HepG2 (cell line): Measurements from ENCODE around the gene CS. TPM values are rescaled to one million over a fixed set of nuclear protein-coding genes. Genes with fewer than 3 reads are reported as not detected.

Experiments used
- ATM ChIP-seq: fragments of 450-650 bp; IDR thresholded peaks from 2 replicates; pipeline ENCODE4 v1.7.1; 2017; ENCODE audit warnings: mild to moderate bottlenecking, borderline replicate concordance
- PLSCR1 ChIP-seq: sonication (generic); formaldehyde crosslinking; IDR thresholded peaks from 2 replicates; pipeline ENCODE4 v1.5.0; 2020; ENCODE audit warnings: missing genetic modification reagents, mild to moderate bottlenecking, borderline replicate concordance
- POLR2G ChIP-seq: fragments of 200-400 bp; formaldehyde crosslinking; IDR thresholded peaks from 2 replicates; pipeline ENCODE4 v1.6.1; 2018; ENCODE audit warnings: mild to moderate bottlenecking, low read depth, low read length, moderate library complexity
- YEATS2 ChIP-seq: sonication (generic); formaldehyde crosslinking; IDR thresholded peaks from 2 replicates; pipeline ENCODE4 v1.4.0; 2020; ENCODE audit warnings: missing genetic modification reagents, borderline replicate concordance
- ZEB1 ChIP-seq: IDR thresholded peaks from 2 replicates; pipeline ENCODE4 v1.6.1; 2012; ENCODE audit warnings: mild to moderate bottlenecking, low read depth, inconsistent platforms; ENCODE audit not compliant: insufficient replicate concordance
- ZMYM4 ChIP-seq: sonication (generic); formaldehyde crosslinking; IDR thresholded peaks from 2 replicates; pipeline ENCODE4 v1.8.1; 2023; ENCODE audit warnings: mild to moderate bottlenecking, missing genetic modification reagents
- ZNF160 ChIP-seq: sonication (generic); formaldehyde crosslinking; IDR thresholded peaks from 2 replicates; pipeline ENCODE4 v1.8.0; 2022; ENCODE audit warnings: mild to moderate bottlenecking, inconsistent platforms, missing genetic modification reagents
- ZNF260 ChIP-seq: sonication (generic); formaldehyde crosslinking; IDR thresholded peaks from 2 replicates; pipeline ENCODE4 v1.4.0; 2020; ENCODE audit warnings: missing genetic modification reagents, low read depth, mild to moderate bottlenecking, borderline replicate concordance
- ZNF407 ChIP-seq: sonication (generic); formaldehyde crosslinking; IDR thresholded peaks from one replicate; pipeline ENCODE4 v1.5.1; 2020; ENCODE audit warnings: mild to moderate bottlenecking, missing genetic modification reagents; ENCODE audit errors: not compliant biosample characterization
- ZNF598 ChIP-seq: sonication (generic); formaldehyde crosslinking; IDR thresholded peaks from 2 replicates; pipeline ENCODE4 v1.5.1; 2020; ENCODE audit warnings: mild to moderate bottlenecking, missing genetic modification reagents, borderline replicate concordance
- polyA plus RNA-seq, 8 experiments: library from polyadenylated mRNA; depleted of rRNA in 3 of 8; stranded (reverse) in 7 of 8; unstranded in 1 of 8; fragments of >200 nt; fragmentation: Illumina TruSeq in 4 of 8; extraction: Trizol in 4 of 8; gene quantifications; 2 replicates each; pipeline versions ENCODE4 v1.2.1 to v1.2.3, GENCODE V29; 2011 to 2016; ENCODE audit warnings: low read depth in 4 of 8, missing spikeins in 1 of 8, mixed read lengths in 1 of 8; ENCODE audit not compliant: insufficient read depth in 1 of 8
- total RNA-seq, 5 experiments: library from RNA; depleted of rRNA; stranded (reverse); fragments of >200 nt; fragmentation: Illumina TruSeq; extraction: Trizol; gene quantifications; 2 replicates each; pipeline ENCODE4 v1.2.3, GENCODE V29; 2016; ENCODE audit warnings: low read depth in 1 of 5
- TF ChIP-seq, protein P1 (sequence below): sonication (generic); formaldehyde crosslinking; IDR thresholded peaks from 2 replicates; pipeline ENCODE4 v1.5.1; 2020; ENCODE audit warnings: mild to moderate bottlenecking, missing genetic modification reagents, moderate library complexity
- TF ChIP-seq, protein P2 (sequence below): sonication (generic); formaldehyde crosslinking; IDR thresholded peaks from 2 replicates; pipeline ENCODE4 v1.4.0; 2020; ENCODE audit warnings: missing genetic modification reagents

Gene CS
- total and polyA plus RNA-seq, 2 of the 13 experiments (the other 11 are each of a cell fraction or from before 2014, with no cell fraction given), result 173 to 175 TPM

- TF ChIP-seq, protein P1, sequence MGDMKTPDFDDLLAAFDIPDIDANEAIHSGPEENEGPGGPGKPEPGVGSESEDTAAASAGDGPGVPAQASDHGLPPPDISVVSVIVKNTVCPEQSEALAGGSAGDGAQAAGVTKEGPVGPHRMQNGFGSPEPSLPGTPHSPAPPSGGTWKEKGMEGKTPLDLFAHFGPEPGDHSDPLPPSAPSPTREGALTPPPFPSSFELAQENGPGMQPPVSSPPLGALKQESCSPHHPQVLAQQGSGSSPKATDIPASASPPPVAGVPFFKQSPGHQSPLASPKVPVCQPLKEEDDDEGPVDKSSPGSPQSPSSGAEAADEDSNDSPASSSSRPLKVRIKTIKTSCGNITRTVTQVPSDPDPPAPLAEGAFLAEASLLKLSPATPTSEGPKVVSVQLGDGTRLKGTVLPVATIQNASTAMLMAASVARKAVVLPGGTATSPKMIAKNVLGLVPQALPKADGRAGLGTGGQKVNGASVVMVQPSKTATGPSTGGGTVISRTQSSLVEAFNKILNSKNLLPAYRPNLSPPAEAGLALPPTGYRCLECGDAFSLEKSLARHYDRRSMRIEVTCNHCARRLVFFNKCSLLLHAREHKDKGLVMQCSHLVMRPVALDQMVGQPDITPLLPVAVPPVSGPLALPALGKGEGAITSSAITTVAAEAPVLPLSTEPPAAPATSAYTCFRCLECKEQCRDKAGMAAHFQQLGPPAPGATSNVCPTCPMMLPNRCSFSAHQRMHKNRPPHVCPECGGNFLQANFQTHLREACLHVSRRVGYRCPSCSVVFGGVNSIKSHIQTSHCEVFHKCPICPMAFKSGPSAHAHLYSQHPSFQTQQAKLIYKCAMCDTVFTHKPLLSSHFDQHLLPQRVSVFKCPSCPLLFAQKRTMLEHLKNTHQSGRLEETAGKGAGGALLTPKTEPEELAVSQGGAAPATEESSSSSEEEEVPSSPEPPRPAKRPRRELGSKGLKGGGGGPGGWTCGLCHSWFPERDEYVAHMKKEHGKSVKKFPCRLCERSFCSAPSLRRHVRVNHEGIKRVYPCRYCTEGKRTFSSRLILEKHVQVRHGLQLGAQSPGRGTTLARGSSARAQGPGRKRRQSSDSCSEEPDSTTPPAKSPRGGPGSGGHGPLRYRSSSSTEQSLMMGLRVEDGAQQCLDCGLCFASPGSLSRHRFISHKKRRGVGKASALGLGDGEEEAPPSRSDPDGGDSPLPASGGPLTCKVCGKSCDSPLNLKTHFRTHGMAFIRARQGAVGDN (CRISPR knock-in tag), result peak; percentile 98
- TF ChIP-seq ZNF407 (CRISPR knock-in tag) (peak; percentile 65), YEATS2 (CRISPR knock-in tag) (peak; percentile 94), PLSCR1 (no peak), POLR2G (peak; percentile 93), ZNF260 (no peak), ZNF598 (CRISPR knock-in tag) (0 out of 2 replicates have a peak, but pooled peaks have one; percentile 19), ZEB1 (peak; percentile 88), ATM (no peak; the same call in 1 of the 2 replicates), ZMYM4 (CRISPR knock-in tag) (peak; percentile 95; the same call in 1 of the 2 replicates), ZNF160 (CRISPR knock-in tag) (peak; percentile 70; the same call in 1 of the 2 replicates)
- TF ChIP-seq, protein P2, sequence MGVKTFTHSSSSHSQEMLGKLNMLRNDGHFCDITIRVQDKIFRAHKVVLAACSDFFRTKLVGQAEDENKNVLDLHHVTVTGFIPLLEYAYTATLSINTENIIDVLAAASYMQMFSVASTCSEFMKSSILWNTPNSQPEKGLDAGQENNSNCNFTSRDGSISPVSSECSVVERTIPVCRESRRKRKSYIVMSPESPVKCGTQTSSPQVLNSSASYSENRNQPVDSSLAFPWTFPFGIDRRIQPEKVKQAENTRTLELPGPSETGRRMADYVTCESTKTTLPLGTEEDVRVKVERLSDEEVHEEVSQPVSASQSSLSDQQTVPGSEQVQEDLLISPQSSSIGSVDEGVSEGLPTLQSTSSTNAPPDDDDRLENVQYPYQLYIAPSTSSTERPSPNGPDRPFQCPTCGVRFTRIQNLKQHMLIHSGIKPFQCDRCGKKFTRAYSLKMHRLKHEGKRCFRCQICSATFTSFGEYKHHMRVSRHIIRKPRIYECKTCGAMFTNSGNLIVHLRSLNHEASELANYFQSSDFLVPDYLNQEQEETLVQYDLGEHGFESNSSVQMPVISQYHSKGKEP (CRISPR knock-in tag), result no peak
Observed at GRCh38 chr12:56315622-56316473, 15.7 kb upstream of the CS start, which contains the start of gene CNPY2 (continued).
